ENCODE results near the gene UGT1A9.
A peak's percentile ranks its signal among the peaks of the same experiment; 100 is the strongest.
"Not testable (repeated sequence)": the region's sequence is repeated elsewhere in the genome, so short reads cannot be mapped to it uniquely, and the experiment has no call there.

UGT1A9 gene

GRCh38 chr2:233639860-233640259 lies 31.8 kb upstream of the UGT1A9 start:
- no peak overlapping the region for H3K23ac ChIP-seq (ENCODE audit: low read length)
- no peak overlapping the region for H3K9ac ChIP-seq (ENCODE audit: low read length)
- no peak overlapping the region for H3K27ac ChIP-seq (ENCODE audit: low read depth, low read length)
- H3K4me3 ChIP-seq (ENCODE audit: low read depth, low read length) = no peak overlapping the region
- DNase-seq = no peak
- H3K18ac ChIP-seq (ENCODE audit: low read length) = no peak overlapping the region
- H3K4me2 ChIP-seq (ENCODE audit: low read length) = no peak overlapping the region
- peaks cover 4% of the 10 kb centered on the region for H3K9me3 ChIP-seq (ENCODE audit: insufficient read depth, low read depth, low read length)
- no peak overlapping the region for H3K4ac ChIP-seq (ENCODE audit: low read depth, low read length)
- H3K27me3 ChIP-seq (ENCODE audit: insufficient read depth, low read length) = no peaks in the 10 kb centered on the region
- H4K91ac ChIP-seq (ENCODE audit: low read depth, low read length) = no peak overlapping the region
- no peak overlapping the region for H4K8ac ChIP-seq (ENCODE audit: low read depth, low read length)
- H2AFZ ChIP-seq (ENCODE audit: insufficient read depth, low read length, poor library complexity) = no peak overlapping the region
- no peaks in the 10 kb centered on the region for H3K4me1 ChIP-seq (ENCODE audit: control insufficient read depth in 1 of 2, insufficient read depth in 2 of 2, low read length in 2 of 2)
- no peaks in the 10 kb centered on the region for H3K79me1 ChIP-seq (ENCODE audit: low read length)
- H3K79me2 ChIP-seq (ENCODE audit: control insufficient read depth, insufficient read depth, low read length, poor library complexity) = no peaks in the 10 kb centered on the region
- H2BK120ac ChIP-seq (ENCODE audit: insufficient read depth, low read length, poor library complexity) = no peak overlapping the region
- no peaks in the 10 kb centered on the region for H3K36me3 ChIP-seq (ENCODE audit: control insufficient read depth in 1 of 2, insufficient read depth in 2 of 2, low read length in 2 of 2)
- no peak overlapping the region for H2BK12ac ChIP-seq (ENCODE audit: low read length)
- H2AK5ac ChIP-seq (ENCODE audit: low read length) = no peak overlapping the region
- H2BK5ac ChIP-seq (ENCODE audit: low read depth, low read length, poor library complexity) = no peak overlapping the region
- no peak overlapping the region for H4K12ac ChIP-seq (ENCODE audit: low read depth, low read length)
- no peak overlapping the region for H3K14ac ChIP-seq (ENCODE audit: low read length)

DNA sequence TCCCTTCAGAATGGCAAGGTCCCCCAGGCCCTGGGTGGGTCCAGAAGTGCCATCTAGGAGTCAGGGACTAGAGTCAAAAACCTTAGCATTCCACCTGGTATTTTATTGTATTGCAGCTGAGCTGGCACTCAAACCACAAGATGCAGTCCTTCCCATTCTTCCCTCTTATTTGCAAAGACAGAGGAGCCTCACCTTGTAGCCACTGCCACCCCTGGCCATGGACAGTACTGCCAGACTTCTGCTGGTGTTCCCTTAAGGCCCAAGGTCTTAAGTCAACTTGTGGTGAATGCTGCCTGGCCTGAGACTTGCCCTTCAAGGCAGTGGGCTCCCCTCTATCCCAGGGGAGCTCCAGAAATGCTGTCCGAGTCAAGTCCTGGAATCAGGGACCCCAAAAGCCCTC lies 28.6 kb upstream of the UGT1A9 start:
- H3K14ac ChIP-seq (ENCODE audit: low read length) = no peak overlapping the region
- no peak overlapping the region for H3K4me2 ChIP-seq (ENCODE audit: low read length)

GRCh38 chr2:233646033-233646432 lies 25.7 kb upstream of the UGT1A9 start:
- not testable (repeated sequence) for H4K8ac ChIP-seq (ENCODE audit: low read depth, low read length); H3K23ac ChIP-seq (ENCODE audit: low read length); H3K9ac ChIP-seq (ENCODE audit: low read length); H2AFZ ChIP-seq (ENCODE audit: insufficient read depth, low read length, poor library complexity); H3K4me3 ChIP-seq (ENCODE audit: low read depth, low read length); H3K4ac ChIP-seq (ENCODE audit: low read depth, low read length); H3K4me1 ChIP-seq (ENCODE audit: control insufficient read depth in 1 of 2, insufficient read depth in 2 of 2, low read length in 2 of 2); H4K12ac ChIP-seq (ENCODE audit: low read depth, low read length); H3K4me2 ChIP-seq (ENCODE audit: low read length); H2AK5ac ChIP-seq (ENCODE audit: low read length); H3K27ac ChIP-seq (ENCODE audit: low read depth, low read length); H3K9me3 ChIP-seq (ENCODE audit: insufficient read depth, low read depth, low read length); H3K18ac ChIP-seq (ENCODE audit: low read length); H3K79me1 ChIP-seq (ENCODE audit: low read length); H2BK5ac ChIP-seq (ENCODE audit: low read depth, low read length, poor library complexity); H2BK12ac ChIP-seq (ENCODE audit: low read length); DNase-seq; H2BK120ac ChIP-seq (ENCODE audit: insufficient read depth, low read length, poor library complexity); H3K79me2 ChIP-seq (ENCODE audit: control insufficient read depth, insufficient read depth, low read length, poor library complexity); H3K27me3 ChIP-seq (ENCODE audit: insufficient read depth, low read length); H4K91ac ChIP-seq (ENCODE audit: low read depth, low read length); H3K36me3 ChIP-seq (ENCODE audit: control insufficient read depth in 1 of 2, insufficient read depth in 2 of 2, low read length in 2 of 2); H3K14ac ChIP-seq (ENCODE audit: low read length)
- WGBS (ENCODE audit: extremely low coverage, insufficient coverage, insufficient read length) = no CpG with 5 or more reads among the region's 3 CpGs

More for the DNA sequence above, 28.6 kb upstream of the UGT1A9 start:
- no CpG with 5 or more reads among the region's 1 CpG for WGBS (ENCODE audit: extremely low coverage, insufficient coverage, insufficient read length)
- no peak overlapping the region for H3K4me3 ChIP-seq (ENCODE audit: low read depth, low read length)
- no peak overlapping the region for H2AK5ac ChIP-seq (ENCODE audit: low read length)
- no peak overlapping the region for H2BK12ac ChIP-seq (ENCODE audit: low read length)
- no peak overlapping the region for H3K18ac ChIP-seq (ENCODE audit: low read length)
- DNase-seq = peak in 1 of 2 donors; percentile 17
- H3K27me3 ChIP-seq (ENCODE audit: insufficient read depth, low read length) = no peaks in the 10 kb centered on the region
- no peaks in the 10 kb centered on the region for H3K79me1 ChIP-seq (ENCODE audit: low read length)
- no peak overlapping the region for H2AFZ ChIP-seq (ENCODE audit: insufficient read depth, low read length, poor library complexity)
- H2BK5ac ChIP-seq (ENCODE audit: low read depth, low read length, poor library complexity) = no peak overlapping the region
- no peak overlapping the region for H3K9ac ChIP-seq (ENCODE audit: low read length)
- H2BK120ac ChIP-seq (ENCODE audit: insufficient read depth, low read length, poor library complexity) = no peak overlapping the region
- H4K12ac ChIP-seq (ENCODE audit: low read depth, low read length) = no peak overlapping the region
- no peak overlapping the region for H4K8ac ChIP-seq (ENCODE audit: low read depth, low read length)
- peaks cover 8% of the 10 kb centered on the region for H3K9me3 ChIP-seq (ENCODE audit: insufficient read depth, low read depth, low read length)
- no peak overlapping the region for H3K27ac ChIP-seq (ENCODE audit: low read depth, low read length)
- H3K4me1 ChIP-seq (ENCODE audit: control insufficient read depth in 1 of 2, insufficient read depth in 2 of 2, low read length in 2 of 2) = no peaks in the 10 kb centered on the region
- H3K79me2 ChIP-seq (ENCODE audit: control insufficient read depth, insufficient read depth, low read length, poor library complexity) = no peaks in the 10 kb centered on the region
- H3K36me3 ChIP-seq (ENCODE audit: control insufficient read depth in 1 of 2, insufficient read depth in 2 of 2, low read length in 2 of 2) = no peaks in the 10 kb centered on the region
- H3K4ac ChIP-seq (ENCODE audit: low read depth, low read length) = no peak overlapping the region
- no peak overlapping the region for H4K91ac ChIP-seq (ENCODE audit: low read depth, low read length)
- H3K23ac ChIP-seq (ENCODE audit: low read length) = no peak overlapping the region

- no peak overlapping the region for H2AFZ ChIP-seq (ENCODE audit: insufficient read depth, low read length, poor library complexity)
- H3K36me3 ChIP-seq (ENCODE audit: control insufficient read depth in 1 of 2, insufficient read depth in 2 of 2, low read length in 2 of 2) = no peaks in the 10 kb centered on the region
- H2BK5ac ChIP-seq (ENCODE audit: low read depth, low read length, poor library complexity) = no peak overlapping the region
- no peak overlapping the region for H3K4me2 ChIP-seq (ENCODE audit: low read length)
- no peak overlapping the region for H4K12ac ChIP-seq (ENCODE audit: low read depth, low read length)
- no peak for DNase-seq
- no peak overlapping the region for H3K18ac ChIP-seq (ENCODE audit: low read length)
- H3K9ac ChIP-seq (ENCODE audit: low read length) = no peak overlapping the region
- H4K8ac ChIP-seq (ENCODE audit: low read depth, low read length) = no peak overlapping the region
- H2BK120ac ChIP-seq (ENCODE audit: insufficient read depth, low read length, poor library complexity) = no peak overlapping the region
- no peak overlapping the region for H2BK12ac ChIP-seq (ENCODE audit: low read length)
- H3K9me3 ChIP-seq (ENCODE audit: insufficient read depth, low read depth, low read length) = peaks cover 1% of the 10 kb centered on the region
- H3K4me3 ChIP-seq (ENCODE audit: low read depth, low read length) = no peak overlapping the region
- H3K4ac ChIP-seq (ENCODE audit: low read depth, low read length) = no peak overlapping the region
- no peaks in the 10 kb centered on the region for H3K79me2 ChIP-seq (ENCODE audit: control insufficient read depth, insufficient read depth, low read length, poor library complexity)
- H3K14ac ChIP-seq (ENCODE audit: low read length) = no peak overlapping the region
- H3K79me1 ChIP-seq (ENCODE audit: low read length) = no peaks in the 10 kb centered on the region
- H2AK5ac ChIP-seq (ENCODE audit: low read length) = no peak overlapping the region
- no CpG with 5 or more reads among the region's 4 CpGs for WGBS (ENCODE audit: extremely low coverage, insufficient coverage, insufficient read length)
- H3K27me3 ChIP-seq (ENCODE audit: insufficient read depth, low read length) = no peaks in the 10 kb centered on the region
- no peaks in the 10 kb centered on the region for H3K4me1 ChIP-seq (ENCODE audit: control insufficient read depth in 1 of 2, insufficient read depth in 2 of 2, low read length in 2 of 2)
- no peak overlapping the region for H4K91ac ChIP-seq (ENCODE audit: low read depth, low read length)
- H3K27ac ChIP-seq (ENCODE audit: low read depth, low read length) = no peak overlapping the region
- H3K23ac ChIP-seq (ENCODE audit: low read length) = no peak overlapping the region
Measured at GRCh38 chr2:233650981-233651380, 20.7 kb upstream of the UGT1A9 start.
